ENCODE measurements around the gene UCHL3.
A peak's percentile ranks its signal among the peaks of the same experiment; 100 is the strongest.

Gene UCHL3

GRCh38 chr13:75507027-75508001 is 42.3 kb upstream of the UCHL3 start:
- Histone ChIP-seq H3K4me3 (ENCODE audit: low read length, poor library complexity, severe bottlenecking) (peak overlapping the region; percentile 19), H4K20me1 (ENCODE audit: insufficient read depth, low read length, poor library complexity, severe bottlenecking) (no peaks in the 10 kb centered on the region), H2AFZ (ENCODE audit: low read length) (peak overlapping the region; percentile 34), H3K4me2 (ENCODE audit: low read depth, low read length, poor library complexity, severe bottlenecking) (peak overlapping the region; percentile 50), H3K9ac (ENCODE audit: low read depth, low read length, poor library complexity, severe bottlenecking) (peak overlapping the region; percentile 60), H3K4me1 (ENCODE audit: insufficient read depth, low read length, poor library complexity, severe bottlenecking) (peaks cover 37% of the 10 kb centered on the region), H3F3A (ENCODE audit: low read depth) (no peaks in the 10 kb centered on the region), H3K36me3 (ENCODE audit: insufficient read depth, low read length) (no peaks in the 10 kb centered on the region), H3K9me2 (replicated peaks; ENCODE audit: low read depth, low read length) (no peaks in the 10 kb centered on the region), H3K9me3 (ENCODE audit: insufficient read depth, low read depth, low read length) (no peaks in the 10 kb centered on the region), H3K79me2 (ENCODE audit: insufficient read depth, low read length) (no peaks in the 10 kb centered on the region), H3K27me3 (ENCODE audit: insufficient read depth, low read length, poor library complexity, severe bottlenecking) (no peaks in the 10 kb centered on the region)
- no peak for TF ChIP-seq CTCF (conservative IDR thresholded peaks at IDR 0.05; ENCODE audit: low read length)

- Histone ChIP-seq H3K4me3 (ENCODE audit: low read length, poor library complexity, severe bottlenecking) (no peak overlapping the region), H3K4me2 (ENCODE audit: low read depth, low read length, poor library complexity, severe bottlenecking) (peak overlapping the region; percentile 50), H3K79me2 (ENCODE audit: insufficient read depth, low read length) (no peaks in the 10 kb centered on the region), H3K9ac (ENCODE audit: low read depth, low read length, poor library complexity, severe bottlenecking) (peak overlapping the region; percentile 35), H3K9me2 (replicated peaks; ENCODE audit: low read depth, low read length) (no peaks in the 10 kb centered on the region), H2AFZ (ENCODE audit: low read length) (peak overlapping the region; percentile 34), H3K4me1 (ENCODE audit: insufficient read depth, low read length, poor library complexity, severe bottlenecking) (peaks cover 43% of the 10 kb centered on the region), H3K27me3 (ENCODE audit: insufficient read depth, low read length, poor library complexity, severe bottlenecking) (no peaks in the 10 kb centered on the region), H4K20me1 (ENCODE audit: insufficient read depth, low read length, poor library complexity, severe bottlenecking) (no peaks in the 10 kb centered on the region), H3K9me3 (ENCODE audit: insufficient read depth, low read depth, low read length) (no peaks in the 10 kb centered on the region), H3K36me3 (ENCODE audit: insufficient read depth, low read length) (no peaks in the 10 kb centered on the region), H3F3A (ENCODE audit: low read depth) (no peaks in the 10 kb centered on the region)
- TF ChIP-seq CTCF (conservative IDR thresholded peaks at IDR 0.05; ENCODE audit: low read length): no peak
- no peak for TF ChIP-seq EZH2phosphoT487 (IDR thresholded peaks at IDR 0.05; ENCODE audit: borderline replicate concordance)
Measured at GRCh38 chr13:75508002-75508548, 41.5 kb upstream of the UCHL3 start.

- H3K9ac ChIP-seq (ENCODE audit: low read depth, low read length, poor library complexity, severe bottlenecking): no peak overlapping the region
- H3K9me3 ChIP-seq (ENCODE audit: insufficient read depth, low read depth, low read length): peaks cover 22% of the 10 kb centered on the region
- H3K9me2 ChIP-seq (replicated peaks; ENCODE audit: low read depth, low read length): no peaks in the 10 kb centered on the region
- no peaks in the 10 kb centered on the region for H4K20me1 ChIP-seq (ENCODE audit: insufficient read depth, low read length, poor library complexity, severe bottlenecking)
- TF ChIP-seq EZH2phosphoT487 (IDR thresholded peaks at IDR 0.05; ENCODE audit: borderline replicate concordance) (no peak), CTCF (conservative IDR thresholded peaks at IDR 0.05; ENCODE audit: low read length) (0 out of 2 replicates have a peak, but pooled peaks have one; percentile 1)
- H3K36me3 ChIP-seq (ENCODE audit: insufficient read depth, low read length): peaks cover 6% of the 10 kb centered on the region; the same call in 1 of the 2 replicates
- H3K4me1 ChIP-seq (ENCODE audit: insufficient read depth, low read length, poor library complexity, severe bottlenecking): peaks cover 66% of the 10 kb centered on the region
- H3F3A ChIP-seq (ENCODE audit: low read depth): peaks cover 8% of the 10 kb centered on the region; the same call in 1 of the 2 replicates
- H3K4me2 ChIP-seq (ENCODE audit: low read depth, low read length, poor library complexity, severe bottlenecking): peak overlapping the region; percentile 39
- H3K27me3 ChIP-seq (ENCODE audit: insufficient read depth, low read length, poor library complexity, severe bottlenecking): no peaks in the 10 kb centered on the region
- no peak overlapping the region for H2AFZ ChIP-seq (ENCODE audit: low read length)
- H3K79me2 ChIP-seq (ENCODE audit: insufficient read depth, low read length): no peaks in the 10 kb centered on the region
- no peak overlapping the region for H3K4me3 ChIP-seq (ENCODE audit: low read length, poor library complexity, severe bottlenecking)
Measured at GRCh38 chr13:75511051-75511625, 38.5 kb upstream of the UCHL3 start.

Measured in Loucy (cell line).